Uterus (tissue), 2 donors: ENCODE results near the gene PRKG2.

ENCODE experiments used
- CTCF ChIP-seq, 4 experiments: fragments of 200-600 bp in 2 of 4; fragments of 450-650 bp in 2 of 4; sonication (generic) in 2 of 4; IDR thresholded peaks; one replicate each; pipeline ENCODE4 v1.5.1; 2016 to 2019; ENCODE audit warnings: antibody characterized with exemption in 4 of 4, mild to moderate bottlenecking in 2 of 4, moderate library complexity in 1 of 4
- POLR2A ChIP-seq, 2 donors: fragments of 450-650 bp; IDR thresholded peaks; one replicate each; pipeline ENCODE4 v1.6.1; 2016; ENCODE audit warnings: antibody characterized with exemption in 2 of 2, mild to moderate bottlenecking in 1 of 2, moderate library complexity in 1 of 2

DNA sequence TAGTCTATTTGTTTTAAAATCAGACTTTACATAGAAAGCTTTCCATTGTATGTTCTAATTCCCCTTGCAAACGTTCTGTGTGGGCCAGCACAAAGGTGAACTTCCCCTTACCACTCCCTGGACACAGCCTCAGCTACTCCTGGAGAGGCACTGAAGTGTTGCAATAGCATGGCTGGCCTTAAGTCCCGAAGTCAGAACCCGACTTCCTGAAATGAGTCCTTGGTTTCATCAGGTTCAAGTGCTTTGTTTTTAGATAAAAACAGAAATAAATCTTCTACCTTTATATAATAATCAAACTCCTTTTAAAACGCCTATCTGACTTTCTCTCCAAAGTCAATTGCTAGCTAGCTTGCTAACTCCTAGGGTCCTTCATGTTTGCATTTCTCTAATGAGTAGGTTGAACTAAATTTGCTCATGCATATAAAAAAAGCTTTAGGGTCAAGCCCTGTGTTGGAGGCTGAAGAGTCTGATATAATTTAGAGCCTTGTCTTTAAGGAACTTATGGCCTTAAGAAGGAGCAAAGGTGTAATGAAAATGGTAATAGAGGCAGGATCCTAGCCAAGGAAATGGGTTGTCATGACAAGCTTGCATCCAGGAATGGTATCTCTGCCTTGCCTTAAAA, 175.6 kb downstream of the PRKG2 start:
- TF ChIP-seq CTCF (IDR thresholded peaks at IDR 0.05) (no peak), POLR2A (IDR thresholded peaks at IDR 0.05) (no peak)
